ENCODE measurements around the gene RPS6KA5. TPM values are rescaled to one million over a fixed set of nuclear protein-coding genes. Genes with fewer than 3 reads are reported as not detected.

The RPS6KA5 gene
- total RNA-seq, 2 experiments from 2014 or later = 28.0 to 29.8 TPM

DNA sequence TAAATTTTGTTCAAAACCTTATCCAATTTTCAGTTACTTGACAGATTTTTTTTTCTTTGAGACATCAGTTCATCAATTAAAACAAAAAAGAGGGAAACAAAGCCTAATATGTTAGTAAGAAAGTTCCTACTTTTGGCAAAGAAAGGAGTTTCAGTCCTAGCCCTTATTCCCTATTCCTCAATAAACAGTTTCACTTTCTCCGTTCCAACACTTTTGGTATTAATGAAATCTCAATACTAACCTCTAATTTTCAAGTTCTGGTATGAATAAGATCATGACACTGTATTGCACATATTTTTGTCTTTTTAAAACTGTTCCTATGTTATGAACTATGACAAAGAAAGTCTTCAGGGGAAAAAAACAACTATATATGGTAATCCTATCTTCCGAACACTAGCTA is 48.4 kb downstream of the RPS6KA5 start:
- H3K4me1 ChIP-seq (ENCODE audit: insufficient read depth, low read length) = peaks cover 13% of the 10 kb centered on the region

DNA sequence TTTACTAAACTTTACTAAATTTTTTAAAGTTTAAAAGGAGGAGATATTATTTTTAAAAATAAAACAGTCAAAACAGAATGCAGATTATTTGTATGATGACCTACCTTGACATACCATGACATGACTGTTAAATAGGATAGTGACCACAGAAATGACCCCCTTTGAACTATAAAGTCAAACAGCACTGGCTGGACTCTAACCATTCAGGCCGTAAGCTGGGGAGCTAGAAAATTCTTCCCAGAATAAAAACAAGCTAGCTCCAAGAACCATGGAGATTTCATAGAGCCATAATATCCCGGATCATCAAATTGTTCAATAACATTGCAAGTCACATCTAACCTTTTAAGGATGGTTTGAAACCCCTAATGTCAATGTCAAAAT is 50.3 kb downstream of the RPS6KA5 start:
- Histone ChIP-seq H3K4me1 (ENCODE audit: insufficient read depth, low read length) (peaks cover 13% of the 10 kb centered on the region), H3K4me3 (ENCODE audit: low read length) (no peak overlapping the region), H3K36me3 (ENCODE audit: insufficient read depth, low read length) (no peaks in the 10 kb centered on the region), H3K9me3 (ENCODE audit: control insufficient read depth in 1 of 2, insufficient read depth in 1 of 2, low read length in 2 of 2) (no peaks in the 10 kb centered on the region), H3K27ac (ENCODE audit: low read depth in 1 of 2, low read length in 2 of 2) (no peak overlapping the region), H3K27me3 (ENCODE audit: control insufficient read depth in 1 of 2, insufficient read depth in 2 of 2, low read length in 2 of 2) (no peaks in the 10 kb centered on the region)
- Mint-ChIP-seq H3K4me1 (ENCODE audit: low read depth) (peaks cover 48% of the 10 kb centered on the region), H3K27ac (no peak overlapping the region), H3K36me3 (ENCODE audit: low read depth) (no peaks in the 10 kb centered on the region), H3K4me3 (no peak overlapping the region), H3K9me3 (no peaks in the 10 kb centered on the region), H3K27me3 (no peaks in the 10 kb centered on the region)
- ChIA-PET POLR2A (interaction anchor here (1.0 to 2.2 kb wide), 2 partner anchors 50 to 104 kb away, joined by 5 to 8 read pairs; partner anchors contain the start of genes DGLUCY and RPS6KA5), CTCF (no interaction called here)
- ATAC-seq (ENCODE audit: poor library complexity) (no peak), DNase-seq (no peak)
- TF ChIP-seq, protein P1, sequence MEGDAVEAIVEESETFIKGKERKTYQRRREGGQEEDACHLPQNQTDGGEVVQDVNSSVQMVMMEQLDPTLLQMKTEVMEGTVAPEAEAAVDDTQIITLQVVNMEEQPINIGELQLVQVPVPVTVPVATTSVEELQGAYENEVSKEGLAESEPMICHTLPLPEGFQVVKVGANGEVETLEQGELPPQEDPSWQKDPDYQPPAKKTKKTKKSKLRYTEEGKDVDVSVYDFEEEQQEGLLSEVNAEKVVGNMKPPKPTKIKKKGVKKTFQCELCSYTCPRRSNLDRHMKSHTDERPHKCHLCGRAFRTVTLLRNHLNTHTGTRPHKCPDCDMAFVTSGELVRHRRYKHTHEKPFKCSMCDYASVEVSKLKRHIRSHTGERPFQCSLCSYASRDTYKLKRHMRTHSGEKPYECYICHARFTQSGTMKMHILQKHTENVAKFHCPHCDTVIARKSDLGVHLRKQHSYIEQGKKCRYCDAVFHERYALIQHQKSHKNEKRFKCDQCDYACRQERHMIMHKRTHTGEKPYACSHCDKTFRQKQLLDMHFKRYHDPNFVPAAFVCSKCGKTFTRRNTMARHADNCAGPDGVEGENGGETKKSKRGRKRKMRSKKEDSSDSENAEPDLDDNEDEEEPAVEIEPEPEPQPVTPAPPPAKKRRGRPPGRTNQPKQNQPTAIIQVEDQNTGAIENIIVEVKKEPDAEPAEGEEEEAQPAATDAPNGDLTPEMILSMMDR (IDR thresholded peaks at IDR 0.05) = no peak
- intact Hi-C loops (cut with DNase I, micrococcal nuclease) = no loop called here

More for the DNA sequence above, 48.4 kb downstream of the RPS6KA5 start:
- TF ChIP-seq, protein P1 (IDR thresholded peaks at IDR 0.05) = no peak
- ChIA-PET POLR2A (interaction anchor here (1.6 kb wide), 1 partner anchor 8 kb away, joined by 4 read pairs; no protein-coding TSS in a partner anchor), CTCF (no interaction called here)
- no peaks in the 10 kb centered on the region for H3K36me3 ChIP-seq (ENCODE audit: insufficient read depth, low read length)
- H3K4me3 ChIP-seq (ENCODE audit: low read length) = no peak overlapping the region
- no peaks in the 10 kb centered on the region for H3K9me3 ChIP-seq (ENCODE audit: control insufficient read depth in 1 of 2, insufficient read depth in 1 of 2, low read length in 2 of 2)
- no peaks in the 10 kb centered on the region for H3K9me3 Mint-ChIP-seq
- H3K4me1 Mint-ChIP-seq (ENCODE audit: low read depth) = peaks cover 52% of the 10 kb centered on the region
- no peak overlapping the region for H3K4me3 Mint-ChIP-seq
- intact Hi-C loops (cut with DNase I, micrococcal nuclease) = no loop called here
- no peak overlapping the region for H3K27ac ChIP-seq (ENCODE audit: low read depth in 1 of 2, low read length in 2 of 2)
- H3K27ac Mint-ChIP-seq = no peak overlapping the region
- no peaks in the 10 kb centered on the region for H3K27me3 Mint-ChIP-seq
- H3K27me3 ChIP-seq (ENCODE audit: control insufficient read depth in 1 of 2, insufficient read depth in 2 of 2, low read length in 2 of 2) = no peaks in the 10 kb centered on the region
- H3K36me3 Mint-ChIP-seq (ENCODE audit: low read depth) = no peaks in the 10 kb centered on the region
- ATAC-seq (ENCODE audit: poor library complexity) (no peak), DNase-seq (no peak)

DNA sequence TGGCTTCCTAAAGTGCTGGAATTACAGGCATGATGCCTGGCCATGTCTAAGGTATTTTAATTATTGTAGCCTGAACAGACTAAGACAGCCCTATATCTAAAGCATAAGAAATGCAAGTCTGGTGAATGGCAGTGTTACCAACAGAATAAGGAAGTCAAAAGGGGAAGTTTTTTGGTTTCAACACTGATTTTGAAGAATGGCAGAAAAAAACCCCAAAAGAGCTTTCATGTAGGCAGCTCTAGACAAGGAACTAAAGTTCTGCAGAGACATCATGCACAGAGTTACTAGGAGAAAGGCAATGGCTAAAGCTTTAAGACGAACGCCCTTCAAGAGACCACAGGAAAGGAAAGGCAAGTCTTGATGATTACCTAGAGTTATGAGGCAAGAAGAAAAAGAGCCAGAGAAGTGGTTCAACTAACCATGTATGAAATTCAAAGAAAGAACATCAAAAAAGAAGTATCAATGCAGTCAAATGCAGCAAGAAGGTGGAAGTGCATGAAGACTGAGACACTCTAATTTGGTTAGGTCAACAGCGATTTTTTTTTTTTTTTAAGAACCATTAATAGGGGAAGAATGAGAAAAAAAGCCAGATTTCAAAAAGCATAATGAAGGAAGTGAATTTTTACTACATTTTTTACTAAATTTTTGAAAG is 50.8 kb downstream of the RPS6KA5 start:
- H3K27me3 Mint-ChIP-seq = no peaks in the 10 kb centered on the region
- ChIA-PET CTCF (interaction anchor here (0.6 kb wide), 1 partner anchor 14 kb away, joined by 4 read pairs; no protein-coding TSS in a partner anchor), POLR2A (interaction anchor here (1.0 to 2.2 kb wide), 2 partner anchors 51 to 104 kb away, joined by 5 to 8 read pairs; partner anchors contain the start of genes DGLUCY and RPS6KA5)
- Histone ChIP-seq H3K27ac (ENCODE audit: low read depth in 1 of 2, low read length in 2 of 2) (no peak overlapping the region), H3K27me3 (ENCODE audit: control insufficient read depth in 1 of 2, insufficient read depth in 2 of 2, low read length in 2 of 2) (no peaks in the 10 kb centered on the region), H3K9me3 (ENCODE audit: control insufficient read depth in 1 of 2, insufficient read depth in 1 of 2, low read length in 2 of 2) (no peaks in the 10 kb centered on the region), H3K4me1 (ENCODE audit: insufficient read depth, low read length) (peaks cover 13% of the 10 kb centered on the region), H3K4me3 (ENCODE audit: low read length) (no peak overlapping the region), H3K36me3 (ENCODE audit: insufficient read depth, low read length) (no peaks in the 10 kb centered on the region)
- no peaks in the 10 kb centered on the region for H3K36me3 Mint-ChIP-seq (ENCODE audit: low read depth)
- intact Hi-C loops (cut with DNase I, micrococcal nuclease) = no loop called here
- peak overlapping the region; percentile 8 for H3K4me3 Mint-ChIP-seq
- TF ChIP-seq, protein P1 (IDR thresholded peaks at IDR 0.05) = no peak
- peak overlapping the region; percentile 10 for H3K27ac Mint-ChIP-seq
- no peaks in the 10 kb centered on the region for H3K9me3 Mint-ChIP-seq
- ATAC-seq (ENCODE audit: poor library complexity) = peak; percentile 32
- H3K4me1 Mint-ChIP-seq (ENCODE audit: low read depth) = peaks cover 44% of the 10 kb centered on the region
- DNase-seq = peak in 3 of 14 experiments; percentile 38 to 60 (median 54)
